GM19023 (cell line): Measurements from ENCODE around the gene SDK2.

Source experiments
- ATAC-seq: cut with Tn5 transposase; IDR thresholded peaks from one replicate; pipeline ENCODE4 v1.9.1; 2021; ENCODE audit warnings: mild to moderate bottlenecking, moderate library complexity; ENCODE audit not compliant: unreplicated experiment

The SDK2 gene

GRCh38 chr17:73400915-73401545, 243.2 kb downstream of the SDK2 start:
- no peak for ATAC-seq

- ATAC-seq = no peak
Measured at GRCh38 chr17:73399056-73399455, 245.2 kb downstream of the SDK2 start.

- ATAC-seq = no peak
Measured at GRCh38 chr17:73397856-73398540, 246.2 kb downstream of the SDK2 start.

DNA sequence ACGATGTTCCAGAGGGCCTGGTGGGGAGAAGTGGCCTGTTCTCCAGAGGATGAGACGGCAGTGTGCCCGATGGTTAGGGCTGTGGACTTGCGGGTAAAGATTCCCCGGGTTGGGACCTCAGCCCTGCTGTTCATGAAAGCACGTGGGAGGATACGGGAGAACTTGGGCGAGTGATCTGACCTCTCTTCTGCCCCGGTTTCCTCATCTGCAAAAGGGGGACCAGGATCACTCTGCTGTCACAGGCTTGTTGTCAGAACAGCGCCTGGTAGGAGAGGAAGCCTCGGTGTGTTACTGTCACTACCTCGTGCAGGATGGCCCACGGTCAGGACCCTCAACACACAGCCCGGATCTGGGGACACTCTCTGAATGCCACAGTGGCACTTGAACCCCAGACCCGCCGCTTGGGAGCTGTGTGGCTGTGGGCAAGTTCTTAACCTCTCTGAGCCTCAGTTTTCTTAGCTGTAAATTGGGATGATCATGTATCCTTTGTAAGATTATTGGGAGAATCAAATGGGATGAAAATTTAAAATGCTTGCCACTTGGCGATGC, 246.9 kb downstream of the SDK2 start:
- no peak for ATAC-seq

DNA sequence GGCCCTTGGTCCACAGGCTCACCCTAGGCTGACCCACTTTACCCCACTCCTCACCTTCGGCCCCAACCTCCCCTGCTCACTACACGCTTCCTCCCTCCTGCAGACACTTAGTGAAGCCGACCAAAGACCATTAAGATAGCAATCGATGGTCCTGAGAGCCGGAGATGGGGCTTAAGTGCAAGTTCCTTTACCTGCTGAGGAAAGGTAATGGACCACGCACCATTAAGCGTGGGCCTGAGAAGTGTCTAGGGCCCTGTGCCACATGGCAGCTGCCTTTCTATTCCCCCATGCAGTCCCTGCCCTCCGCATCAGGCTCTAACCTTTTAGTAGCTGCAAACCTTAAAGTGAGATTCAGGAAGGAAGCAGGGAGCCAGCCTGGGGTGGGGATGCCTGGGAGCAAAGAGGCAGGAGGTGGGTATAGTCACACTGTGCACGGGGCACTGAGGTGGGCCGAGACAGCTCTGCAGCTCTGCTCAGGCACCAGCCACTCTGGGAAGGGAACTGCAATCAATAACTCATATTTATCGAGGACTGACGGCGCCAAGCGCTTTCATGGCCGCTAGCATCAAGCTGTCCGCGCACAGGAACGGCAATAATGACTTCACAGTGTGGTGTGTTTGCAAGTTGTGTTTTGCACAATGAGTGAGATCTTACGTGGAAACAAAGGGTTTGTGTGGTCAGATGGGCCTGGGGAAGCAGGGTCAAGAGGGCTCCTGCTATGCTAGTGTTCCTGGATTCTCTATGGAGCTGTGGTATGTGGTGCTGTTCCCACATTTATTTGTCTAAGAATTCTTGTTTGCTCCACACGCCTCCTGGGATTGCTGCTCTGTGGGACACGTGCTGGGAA, 247.6 kb downstream of the SDK2 start:
- no peak for ATAC-seq

DNA sequence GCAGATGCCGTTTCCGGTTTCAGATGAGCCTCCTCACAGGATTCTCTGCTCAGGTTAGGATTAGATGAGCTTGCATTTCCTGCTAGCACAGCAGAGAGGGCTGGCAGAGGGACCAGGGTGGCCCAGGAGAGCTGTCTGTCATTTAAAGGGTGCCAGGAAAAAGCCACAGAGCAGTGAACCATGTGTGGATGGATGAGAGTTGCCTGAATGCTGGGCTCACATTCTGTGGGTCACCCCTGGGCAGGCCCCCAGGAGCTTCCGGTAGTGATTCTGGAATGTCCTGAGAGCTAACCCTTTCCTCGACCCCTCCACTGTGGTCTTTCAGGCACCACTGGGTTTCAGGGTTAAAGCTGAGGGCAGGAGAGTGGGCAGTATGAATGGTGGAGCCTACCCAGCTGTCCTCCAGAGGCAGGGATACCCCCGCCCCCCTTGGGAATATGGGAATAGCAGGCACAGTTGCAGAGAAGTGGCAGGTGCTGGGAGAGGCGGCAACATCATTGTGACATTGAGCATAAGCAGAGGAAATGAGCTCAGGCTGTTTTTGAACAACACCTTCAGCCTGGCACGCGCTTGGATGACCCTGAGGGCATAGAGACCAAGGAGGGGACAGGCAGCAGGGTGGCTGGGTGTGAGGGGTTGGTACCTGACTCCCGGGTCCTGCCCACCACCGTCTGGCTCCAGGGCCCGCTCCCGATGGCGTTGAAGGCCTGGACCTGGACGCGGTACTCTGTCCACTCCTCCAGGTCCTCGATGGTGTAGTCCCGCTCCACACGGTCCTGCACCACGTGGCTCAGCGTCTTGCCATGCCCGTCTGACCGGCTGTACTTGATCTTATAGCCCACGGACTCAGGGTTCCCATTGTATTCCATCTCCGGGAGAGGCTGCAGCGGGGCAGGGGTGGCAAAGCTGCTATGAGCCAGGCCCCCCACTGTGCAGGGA, 249.5 kb downstream of the SDK2 start:
- no peak for ATAC-seq

GRCh38 chr17:73393962-73394361, 250.3 kb downstream of the SDK2 start:
- ATAC-seq = no peak

- no peak for ATAC-seq
Measured at GRCh38 chr17:73393381-73393780, 250.9 kb downstream of the SDK2 start.

GRCh38 chr17:73391331-73392265, 252.6 kb downstream of the SDK2 start:
- ATAC-seq = no peak

DNA sequence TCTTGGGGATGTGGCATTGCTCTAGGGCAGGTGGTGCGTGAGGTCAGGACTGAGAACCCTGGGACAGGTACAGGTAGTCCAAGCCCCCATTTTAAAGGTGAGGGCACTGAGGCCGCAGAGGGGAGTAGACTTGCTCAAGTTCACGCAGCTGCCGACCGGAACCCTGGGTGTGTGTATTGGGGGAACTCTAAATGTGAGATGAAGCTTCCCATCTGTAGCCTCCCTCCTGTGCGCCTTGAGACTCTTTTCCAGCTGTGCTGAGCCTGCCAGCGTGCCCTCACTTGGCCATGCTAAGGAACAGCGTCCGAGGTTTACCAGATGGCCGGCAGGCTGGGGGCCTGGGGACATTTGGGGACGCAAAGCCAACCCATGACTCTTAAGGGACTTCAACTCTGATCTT, 253.4 kb downstream of the SDK2 start:
- no peak for ATAC-seq

DNA sequence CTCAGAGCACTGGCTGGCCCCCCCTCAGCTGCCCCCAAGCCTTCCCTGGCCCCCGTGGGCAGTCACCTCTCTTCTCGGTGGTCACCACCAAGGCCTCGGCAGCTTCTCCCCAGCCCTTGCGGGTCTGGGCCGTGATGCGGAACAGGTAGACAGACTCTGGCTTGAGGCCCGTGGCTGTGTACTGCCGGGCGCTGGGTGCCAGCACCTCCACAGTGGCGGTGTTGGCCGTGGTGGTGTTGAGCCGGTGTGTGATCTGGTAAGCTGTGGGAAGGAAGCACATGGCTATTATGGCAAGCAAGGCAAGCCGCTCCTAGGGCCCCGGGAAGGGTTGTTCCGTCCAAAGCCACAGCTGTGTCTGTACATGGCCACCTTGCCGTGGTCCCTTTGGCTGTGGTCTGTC, 254.0 kb downstream of the SDK2 start:
- no peak for ATAC-seq

DNA sequence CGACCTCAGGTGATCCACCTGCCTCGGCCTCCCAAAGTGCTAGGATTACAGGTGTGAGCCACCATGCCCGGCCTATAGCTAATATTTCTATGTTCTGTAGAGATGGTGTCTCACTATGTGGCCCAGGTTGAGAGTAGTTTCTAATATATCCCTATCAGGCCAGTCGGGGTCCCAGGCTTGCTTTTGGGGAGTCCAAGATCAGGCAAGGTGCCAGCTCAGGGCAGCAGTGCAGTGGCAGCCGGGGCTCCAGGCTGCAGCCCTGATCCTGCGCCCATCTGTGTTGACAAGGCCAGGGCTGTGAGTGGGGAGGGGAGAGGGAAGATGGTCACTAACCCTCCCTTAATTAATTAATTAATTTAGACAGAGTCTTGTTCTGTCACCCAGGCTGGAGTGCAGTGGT, 254.8 kb downstream of the SDK2 start:
- ATAC-seq = no peak

DNA sequence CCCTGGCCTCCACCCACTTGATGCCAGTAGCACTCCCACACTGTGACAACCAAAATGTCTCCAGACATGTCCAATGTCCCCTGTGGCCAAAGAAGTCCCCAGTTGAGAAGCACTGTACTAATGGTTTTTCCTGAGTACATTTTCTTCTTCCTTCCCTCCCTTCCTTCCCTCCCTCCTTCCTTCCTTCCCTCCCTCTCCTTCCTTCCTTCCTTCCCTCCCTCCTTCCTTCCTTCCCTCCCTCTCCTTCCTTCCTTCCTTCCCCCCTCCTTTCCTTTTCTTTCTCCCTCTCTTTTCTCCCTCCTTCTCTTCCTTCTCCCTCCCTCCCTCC, 255.7 kb downstream of the SDK2 start:
- ATAC-seq = no peak

DNA sequence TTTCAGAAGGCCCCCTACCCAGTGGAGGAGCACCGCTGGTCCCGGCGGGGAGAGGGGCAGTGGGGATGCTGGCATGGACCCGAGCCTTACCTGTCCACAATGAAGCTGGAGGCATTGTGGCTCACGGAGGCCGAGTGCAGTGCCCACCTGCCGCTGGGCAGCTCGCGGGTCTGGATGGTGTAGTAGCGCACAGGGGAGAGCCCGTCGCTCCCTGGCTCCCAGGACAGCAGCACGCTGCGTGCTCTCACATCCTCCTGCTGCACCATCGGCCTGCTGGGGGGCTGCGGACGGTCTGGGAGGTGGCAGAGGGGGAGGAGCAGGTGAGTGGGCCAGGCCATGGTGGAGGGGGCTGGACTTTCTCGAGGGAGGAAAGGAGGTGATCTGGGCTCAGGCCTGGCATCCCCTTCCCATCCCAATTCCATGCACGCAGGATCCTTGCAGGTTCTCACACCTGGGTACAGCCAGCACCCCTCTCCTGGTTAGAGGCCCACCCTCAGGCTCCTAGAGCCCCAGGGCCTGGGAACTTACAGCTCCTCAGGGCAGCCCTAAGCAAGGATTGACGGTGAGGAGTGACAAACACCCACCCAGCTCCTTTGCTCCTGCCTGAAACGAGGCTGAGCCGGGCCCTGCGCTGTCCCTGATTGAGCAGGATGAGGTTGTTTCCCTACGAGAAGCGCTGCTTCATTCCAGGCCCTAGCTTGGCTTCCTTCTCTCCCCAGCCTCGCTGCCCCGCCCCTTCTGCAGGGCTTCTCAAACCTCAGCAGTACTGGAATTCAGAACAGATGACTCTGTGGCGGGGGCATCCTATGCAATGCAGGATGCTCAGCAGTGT, 256.3 kb downstream of the SDK2 start:
- no peak for ATAC-seq

- no peak for ATAC-seq
Measured at GRCh38 chr17:73386561-73386960, 257.7 kb downstream of the SDK2 start.

DNA sequence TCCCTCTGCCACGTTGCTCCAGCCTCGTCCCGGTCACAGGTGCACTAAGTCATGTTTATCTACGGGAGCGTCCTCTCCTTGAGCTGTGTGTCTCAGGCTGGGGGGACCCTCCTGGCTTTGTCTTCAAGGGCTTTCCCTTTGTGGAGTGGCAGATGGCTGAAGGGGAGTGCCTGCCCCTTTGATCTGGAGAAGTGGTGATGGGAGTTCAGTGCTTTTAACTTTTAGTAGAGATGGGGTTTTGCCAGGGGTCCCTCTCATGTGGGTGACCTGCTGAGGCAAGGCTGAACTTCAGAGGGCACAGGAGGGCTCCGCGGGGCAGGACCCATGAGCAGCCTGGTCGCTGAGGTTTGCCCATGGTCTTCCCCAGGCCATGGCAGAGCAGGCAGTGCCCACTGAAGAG, 259.3 kb downstream of the SDK2 start:
- ATAC-seq = no peak

- no peak for ATAC-seq
Measured at GRCh38 chr17:73380439-73381106, 263.7 kb downstream of the SDK2 start.

- ATAC-seq = no peak
Measured at GRCh38 chr17:73379826-73380225, 264.4 kb downstream of the SDK2 start.
